Liver (tissue), 9 donors: ENCODE results near the gene PRAME. TPM values are rescaled to one million over a fixed set of nuclear protein-coding genes. Genes with fewer than 3 reads are reported as not detected.

ENCODE experiments used
- DNase-seq: peaks from one replicate; pipeline ENCODE4 v3.0.0-alpha.2; 2017; ENCODE audit warnings: low spot score
- H3K27ac ChIP-seq, 2 donors: one replicate each; pipeline ENCODE4 v1.7.0; 2013; ENCODE audit warnings: inconsistent platforms in 2 of 2, low read length in 2 of 2, control low read depth in 1 of 2, low read depth in 1 of 2, mild to moderate bottlenecking in 1 of 2
- H3K27me3 ChIP-seq, 4 donors: one replicate each; pipeline versions ENCODE4 v1.6.1 to v1.7.0; 2013; ENCODE audit warnings: low read length in 3 of 4, inconsistent platforms in 1 of 4, mild to moderate bottlenecking in 1 of 4, moderate library complexity in 1 of 4; ENCODE audit not compliant: control insufficient read depth in 4 of 4, insufficient read depth in 4 of 4
- H3K36me3 ChIP-seq, 4 donors: one replicate each; pipeline versions ENCODE4 v1.6.1 to v1.7.0; 2013; ENCODE audit warnings: low read length in 3 of 4, mild to moderate bottlenecking in 3 of 4, low read depth in 1 of 4, moderate library complexity in 1 of 4; ENCODE audit not compliant: control insufficient read depth in 4 of 4, insufficient read depth in 3 of 4
- H3K4me1 ChIP-seq, 4 donors: one replicate each; pipeline versions ENCODE4 v1.6.1 to v1.7.0; 2013; ENCODE audit warnings: low read length in 3 of 4, mild to moderate bottlenecking in 3 of 4, moderate library complexity in 1 of 4; ENCODE audit not compliant: control insufficient read depth in 4 of 4, insufficient read depth in 4 of 4
- H3K4me3 ChIP-seq, 3 donors: one replicate each; pipeline versions ENCODE4 v1.6.1 to v1.7.0; 2013; ENCODE audit warnings: low read length in 3 of 3, control low read depth in 1 of 3, low read depth in 1 of 3, mild to moderate bottlenecking in 1 of 3
- H3K9ac ChIP-seq, 2 donors: one replicate each; pipeline ENCODE4 v1.7.0; 2013; ENCODE audit warnings: low read length in 2 of 2, mild to moderate bottlenecking in 2 of 2, moderate library complexity in 2 of 2, control low read depth in 1 of 2, low read depth in 1 of 2
- H3K9me3 ChIP-seq, 4 donors: one replicate each; pipeline versions ENCODE4 v1.6.1 to v1.7.0; 2013; ENCODE audit warnings: low read length in 3 of 4; ENCODE audit not compliant: control insufficient read depth in 4 of 4
- CTCF ChIP-seq: fragments of 150-350 bp; IDR thresholded peaks from 2 replicates; pipeline ENCODE4 v1.5.1; 2017; ENCODE audit warnings: improper control_type of control experiment, low read depth, low read length; ENCODE audit not compliant: missing input control
- EGR1 ChIP-seq, 2 donors: IDR thresholded peaks; 2 replicates each; pipeline ENCODE4 v1.6.1; 2016 to 2018; ENCODE audit warnings: antibody characterized with exemption in 2 of 2, low read depth in 2 of 2
- FOXA1 ChIP-seq: IDR thresholded peaks from 2 replicates; pipeline ENCODE4 v1.6.1; 2016; ENCODE audit warnings: antibody characterized with exemption
- FOXA2 ChIP-seq: IDR thresholded peaks from 2 replicates; pipeline ENCODE4 v1.6.1; 2016; ENCODE audit warnings: antibody characterized with exemption
- GABPA ChIP-seq, 2 donors: IDR thresholded peaks in 1 of 2; conservative IDR thresholded peaks in 1 of 2; 2 replicates each; pipeline ENCODE4 v1.6.1; 2016; ENCODE audit warnings: antibody characterized with exemption in 2 of 2, mild to moderate bottlenecking in 1 of 2, moderate library complexity in 1 of 2
- JUND ChIP-seq, 2 donors: IDR thresholded peaks; 2 replicates each; pipeline ENCODE4 v1.6.1; 2016; ENCODE audit warnings: antibody characterized with exemption in 2 of 2
- MAX ChIP-seq: IDR thresholded peaks from 2 replicates; pipeline ENCODE4 v1.6.1; 2016; ENCODE audit warnings: antibody characterized with exemption
- NR2F2 ChIP-seq: IDR thresholded peaks from 2 replicates; pipeline ENCODE4 v1.6.1; 2016; ENCODE audit warnings: antibody characterized with exemption
- RAD21 ChIP-seq, 2 donors: IDR thresholded peaks; 2 replicates each; pipeline ENCODE4 v1.6.1; 2016; ENCODE audit warnings: antibody characterized with exemption in 2 of 2, mild to moderate bottlenecking in 2 of 2
- REST ChIP-seq: IDR thresholded peaks from 2 replicates; pipeline ENCODE4 v1.6.1; 2016; ENCODE audit warnings: antibody characterized with exemption, mild to moderate bottlenecking
- RXRA ChIP-seq, 2 donors: IDR thresholded peaks; 2 replicates each; pipeline ENCODE4 v1.6.1; 2017 to 2018; ENCODE audit warnings: antibody characterized with exemption in 2 of 2, mild to moderate bottlenecking in 1 of 2
- SP1 ChIP-seq: IDR thresholded peaks from 2 replicates; pipeline ENCODE4 v1.6.1; 2018; ENCODE audit warnings: antibody characterized with exemption, mild to moderate bottlenecking
- TAF1 ChIP-seq: conservative IDR thresholded peaks from 2 replicates; pipeline ENCODE4 v1.6.1; 2016; ENCODE audit warnings: antibody characterized with exemption, mild to moderate bottlenecking
- YY1 ChIP-seq: IDR thresholded peaks from 2 replicates; pipeline ENCODE4 v1.6.1; 2016; ENCODE audit warnings: antibody characterized with exemption, mild to moderate bottlenecking
- ZBTB33 ChIP-seq: IDR thresholded peaks from 2 replicates; pipeline ENCODE4 v1.6.1; 2016; ENCODE audit warnings: antibody characterized with exemption
- WGBS: extraction: QIAGEN DNeasy Blood & Tissue Kit; methylation state at CpG from one replicate; pipeline ENCODE4 v1.1.7; 2013; 5-methylcytosine and 5-hydroxymethylcytosine counted together
- polyA plus RNA-seq, 2 donors: library from polyadenylated mRNA; stranded (reverse) in 1 of 2; unstranded in 1 of 2; fragments of 200-250 nt in 1 of 2; fragments of >200 nt in 1 of 2; fragmentation: Nextera tagmentation in 1 of 2; extraction: Ambion mirVana in 1 of 2; gene quantifications; one replicate each; pipeline versions ENCODE4 v1.2.1 to v1.2.3, GENCODE V29; 2013 to 2015
- total RNA-seq, 2 donors: library from RNA; depleted of rRNA; stranded (reverse); fragments of >200 nt; gene quantifications; one replicate each; pipeline ENCODE4 v1.2.3, GENCODE V29; 2014
- donor health status: healthy.
- donor health status: healthy.
- donor health status: healthy.
- donor health status: healthy.
- donor health status: healthy.

PRAME gene
- total and polyA plus RNA-seq, 4 donors = not detected

- Histone ChIP-seq H3K27me3 (peaks cover 0 to 3% (median 0%) of the 10 kb centered on the region in 4 donors), H3K27ac (no peak overlapping the region), H3K4me3 (no peak overlapping the region), H3K9ac (no peak overlapping the region), H3K36me3 (no peaks in the 10 kb centered on the region), H3K4me1 (no peaks in the 10 kb centered on the region), H3K9me3 (no peaks in the 10 kb centered on the region)
- 80% methylated on average over 6 of the region's 6 CpGs for WGBS
- TF ChIP-seq NR2F2 = no peak
- TF ChIP-seq YY1 = no peak
- TF ChIP-seq RXRA (IDR thresholded peaks at IDR 0.05) = no peak
- TF ChIP-seq REST = no peak
- TF ChIP-seq JUND (IDR thresholded peaks at IDR 0.05) = no peak
- no peak for TF ChIP-seq MAX
- TF ChIP-seq FOXA1 = no peak
- no peak for TF ChIP-seq FOXA2
- TF ChIP-seq TAF1 = no peak
- TF ChIP-seq EGR1 (IDR thresholded peaks at IDR 0.05; ENCODE audit: low read depth in 2 of 2) = no peak
- TF ChIP-seq GABPA (IDR thresholded peaks at IDR 0.05 in 1 of 2, conservative IDR thresholded peaks at IDR 0.05 in 1 of 2) = no peak
- TF ChIP-seq SP1 = no peak
- no peak for TF ChIP-seq ZBTB33
- DNase-seq = no peak
Observed at GRCh38 chr22:22571429-22571828, 12.4 kb upstream of the PRAME start.

GRCh38 chr22:22569218-22569617, 10.2 kb upstream of the PRAME start:
- TF ChIP-seq MAX = no peak
- TF ChIP-seq REST = no peak
- TF ChIP-seq CTCF = no peak
- TF ChIP-seq JUND (IDR thresholded peaks at IDR 0.05) = no peak
- no peak for TF ChIP-seq RAD21 (IDR thresholded peaks at IDR 0.05)
- no peak for TF ChIP-seq TAF1
- peaks cover 0 to 3% (median 0%) of the 10 kb centered on the region in 4 donors for H3K27me3 ChIP-seq
- H3K4me3 ChIP-seq = no peak overlapping the region
- H3K4me1 ChIP-seq = no peaks in the 10 kb centered on the region
- H3K36me3 ChIP-seq = no peaks in the 10 kb centered on the region
- H3K9ac ChIP-seq = no peak overlapping the region
- DNase-seq = no peak
- H3K9me3 ChIP-seq = no peaks in the 10 kb centered on the region
- 70% methylated on average over 5 of the region's 5 CpGs for WGBS
- no peak overlapping the region for H3K27ac ChIP-seq
